Gastroesophageal sphincter (tissue), 4 donors: ENCODE results near the gene RPS6KA6. TPM values are rescaled to one million over a fixed set of nuclear protein-coding genes. Genes with fewer than 3 reads are reported as not detected.

Experiments used
- ATAC-seq: fragments of 150-250 bp; one replicate; pipeline ENCODE4 v1.9.1; 2016; ENCODE audit warnings: mild to moderate bottlenecking, moderate library complexity
- H3K27ac ChIP-seq, 4 donors: fragments of 200-600 bp; sonication (generic) in 3 of 4; 1 replicate in 3 of 4; 2 replicates in 1 of 4; pipeline ENCODE4 v1.5.1; 2016 to 2019
- H3K27me3 ChIP-seq: fragments of 200-600 bp; sonication (generic); one replicate; pipeline ENCODE4 v1.5.1; 2019
- H3K36me3 ChIP-seq, 2 donors: fragments of 200-600 bp; sonication (generic); one replicate each; pipeline ENCODE4 v1.5.1; 2019; ENCODE audit warnings: control low read depth in 1 of 2
- H3K4me1 ChIP-seq, 3 donors: fragments of 200-600 bp; sonication (generic); 1 replicate in 2 of 3; 2 replicates in 1 of 3; pipeline ENCODE4 v1.5.1; 2016 to 2019; ENCODE audit warnings: control low read depth in 2 of 3
- H3K4me3 ChIP-seq, 2 donors: fragments of 200-600 bp; sonication (generic); one replicate each; pipeline ENCODE4 v1.5.1; 2019; ENCODE audit warnings: mild to moderate bottlenecking in 1 of 2, moderate library complexity in 1 of 2
- H3K9me3 ChIP-seq, 3 donors: fragments of 200-600 bp; sonication (generic); one replicate each; pipeline ENCODE4 v1.5.1; 2017 to 2019; ENCODE audit warnings: control low read depth in 2 of 3
- CTCF ChIP-seq, 4 experiments: fragments of 200-600 bp in 2 of 4; fragments of 450-650 bp in 2 of 4; sonication (generic) in 1 of 4; IDR thresholded peaks; one replicate each; pipeline ENCODE4 v1.5.1; 2017 to 2019; ENCODE audit warnings: antibody characterized with exemption in 4 of 4, mild to moderate bottlenecking in 2 of 4, moderate library complexity in 2 of 4
- EP300 ChIP-seq: sonication (generic); formaldehyde crosslinking; IDR thresholded peaks from one replicate; pipeline ENCODE4 v1.6.1; 2017; ENCODE audit warnings: antibody characterized with exemption, mild to moderate bottlenecking
- POLR2A ChIP-seq, 2 donors: fragments of 450-650 bp; IDR thresholded peaks; one replicate each; pipeline ENCODE4 v1.6.1; 2017; ENCODE audit warnings: antibody characterized with exemption in 2 of 2, mild to moderate bottlenecking in 2 of 2, moderate library complexity in 1 of 2
- POLR2AphosphoS5 ChIP-seq: sonication (generic); formaldehyde crosslinking; IDR thresholded peaks from one replicate; pipeline ENCODE4 v1.6.1; 2017; ENCODE audit warnings: antibody characterized with exemption
- WGBS, 2 donors: methylation state at CpG; one replicate each; pipeline ENCODE4 v1.1.5; 2018; ENCODE audit warnings: low coverage in 1 of 2; 5-methylcytosine and 5-hydroxymethylcytosine counted together
- total RNA-seq, 4 donors: library from RNA; depleted of rRNA; stranded (reverse); fragments of >200 nt; gene quantifications; one replicate each; pipeline ENCODE4 v1.1.0, GENCODE V29; 2016

The RPS6KA6 gene
- total RNA-seq = 1 to 10 TPM; 2.8 to 5.5 (median 4.9) TPM

GRCh38 chrX:84187533-84188319 is at the start of gene RPS6KA6:
Gene RPS6KA6, minus strand, starts transcription at chrX:84188199. Its CDS starts 300 bp downstream, at chrX:84187899.
- Histone ChIP-seq H3K36me3 (no peaks in the 10 kb centered on the region), H3K27me3 (no peaks in the 10 kb centered on the region), H3K4me1 (no peaks in the 10 kb centered on the region), H3K4me3 (peak within 1 kb of the TSS; percentile 65 to 81), H3K9me3 (no peaks in the 10 kb centered on the region), H3K27ac (peak within 1 kb of the TSS in 3 of 4 donors; percentile 70 to 75 (median 70))
- peak; percentile 52 for ATAC-seq
- WGBS, 2 donors = no CpG with 5 or more reads among the region's 81 CpGs
- TF ChIP-seq POLR2A (IDR thresholded peaks at IDR 0.05) (no peak), CTCF (IDR thresholded peaks at IDR 0.05) (no peak), POLR2AphosphoS5 (no peak), EP300 (no peak)

GRCh38 chrX:84224741-84225140 is 36.7 kb upstream of the RPS6KA6 start:
- ATAC-seq = no peak
- no CpG with 5 or more reads among the region's 3 CpGs for WGBS, 2 donors
- TF ChIP-seq POLR2AphosphoS5 (no peak), EP300 (no peak), CTCF (IDR thresholded peaks at IDR 0.05) (no peak), POLR2A (IDR thresholded peaks at IDR 0.05) (no peak)

GRCh38 chrX:84223261-84223660 is 35.3 kb upstream of the RPS6KA6 start:
- Histone ChIP-seq H3K9me3 (no peaks in the 10 kb centered on the region), H3K36me3 (no peaks in the 10 kb centered on the region), H3K27ac (no peak overlapping the region), H3K4me3 (no peak overlapping the region), H3K27me3 (no peaks in the 10 kb centered on the region), H3K4me1 (no peaks in the 10 kb centered on the region)
- TF ChIP-seq POLR2AphosphoS5 = no peak
- TF ChIP-seq CTCF (IDR thresholded peaks at IDR 0.05) = no peak
- TF ChIP-seq EP300 = no peak
- no peak for ATAC-seq

More at GRCh38 chrX:84224741-84225140, 36.7 kb upstream of the RPS6KA6 start:
- Histone ChIP-seq H3K36me3 (no peaks in the 10 kb centered on the region), H3K9me3 (no peaks in the 10 kb centered on the region), H3K27ac (no peak overlapping the region), H3K27me3 (no peaks in the 10 kb centered on the region), H3K4me3 (no peak overlapping the region), H3K4me1 (no peaks in the 10 kb centered on the region)

- no peaks in the 10 kb centered on the region for H3K36me3 ChIP-seq
- no peak overlapping the region for H3K27ac ChIP-seq
- TF ChIP-seq POLR2AphosphoS5 (no peak), EP300 (no peak), POLR2A (IDR thresholded peaks at IDR 0.05) (no peak), CTCF (IDR thresholded peaks at IDR 0.05) (no peak)
- no peaks in the 10 kb centered on the region for H3K9me3 ChIP-seq
- no peak for ATAC-seq
- 24 to 44% methylated on average over 2 of the region's 2 CpGs for WGBS, 2 donors
- no peaks in the 10 kb centered on the region for H3K4me1 ChIP-seq
- no peak overlapping the region for H3K4me3 ChIP-seq
- no peaks in the 10 kb centered on the region for H3K27me3 ChIP-seq
Observed at GRCh38 chrX:84221181-84221580, 33.2 kb upstream of the RPS6KA6 start.

GRCh38 chrX:84219551-84219950 is 31.6 kb upstream of the RPS6KA6 start:
- no peak overlapping the region for H3K27ac ChIP-seq
- WGBS, 2 donors = 23 to 63% methylated on average over 1 of the region's 1 CpG

More at GRCh38 chrX:84219551-84219950, 31.6 kb upstream of the RPS6KA6 start:
- TF ChIP-seq EP300 (no peak), CTCF (IDR thresholded peaks at IDR 0.05) (no peak), POLR2A (IDR thresholded peaks at IDR 0.05) (no peak), POLR2AphosphoS5 (no peak)
- ATAC-seq = no peak
- no peak overlapping the region for H3K4me3 ChIP-seq
- no peaks in the 10 kb centered on the region for H3K27me3 ChIP-seq
- no peaks in the 10 kb centered on the region for H3K9me3 ChIP-seq
- no peaks in the 10 kb centered on the region for H3K4me1 ChIP-seq
- no peaks in the 10 kb centered on the region for H3K36me3 ChIP-seq
